Neural progenitor cell (in vitro differentiated cells): ENCODE data around the gene FBXW7.

ENCODE experiments used
- CTCF ChIP-seq: fragments of 200-600 bp; sonication (generic); IDR thresholded peaks from 2 replicates; pipeline ENCODE4 v1.5.1; 2017; ENCODE audit warnings: antibody characterized with exemption, mild to moderate bottlenecking
- EZH2phosphoT487 ChIP-seq: fragments of 200-600 bp; sonication (generic); IDR thresholded peaks from 2 replicates; pipeline ENCODE4 v1.6.1; 2017; ENCODE audit warnings: antibody characterized with exemption

GRCh38 chr4:152508818-152509217 is 27.1 kb downstream of the FBXW7 start:
- TF ChIP-seq CTCF (no peak), EZH2phosphoT487 (no peak)
